ENCODE data around the gene SKAP2.

SKAP2 gene, protein sequence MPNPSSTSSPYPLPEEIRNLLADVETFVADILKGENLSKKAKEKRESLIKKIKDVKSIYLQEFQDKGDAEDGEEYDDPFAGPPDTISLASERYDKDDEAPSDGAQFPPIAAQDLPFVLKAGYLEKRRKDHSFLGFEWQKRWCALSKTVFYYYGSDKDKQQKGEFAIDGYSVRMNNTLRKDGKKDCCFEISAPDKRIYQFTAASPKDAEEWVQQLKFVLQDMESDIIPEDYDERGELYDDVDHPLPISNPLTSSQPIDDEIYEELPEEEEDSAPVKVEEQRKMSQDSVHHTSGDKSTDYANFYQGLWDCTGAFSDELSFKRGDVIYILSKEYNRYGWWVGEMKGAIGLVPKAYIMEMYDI

DNA sequence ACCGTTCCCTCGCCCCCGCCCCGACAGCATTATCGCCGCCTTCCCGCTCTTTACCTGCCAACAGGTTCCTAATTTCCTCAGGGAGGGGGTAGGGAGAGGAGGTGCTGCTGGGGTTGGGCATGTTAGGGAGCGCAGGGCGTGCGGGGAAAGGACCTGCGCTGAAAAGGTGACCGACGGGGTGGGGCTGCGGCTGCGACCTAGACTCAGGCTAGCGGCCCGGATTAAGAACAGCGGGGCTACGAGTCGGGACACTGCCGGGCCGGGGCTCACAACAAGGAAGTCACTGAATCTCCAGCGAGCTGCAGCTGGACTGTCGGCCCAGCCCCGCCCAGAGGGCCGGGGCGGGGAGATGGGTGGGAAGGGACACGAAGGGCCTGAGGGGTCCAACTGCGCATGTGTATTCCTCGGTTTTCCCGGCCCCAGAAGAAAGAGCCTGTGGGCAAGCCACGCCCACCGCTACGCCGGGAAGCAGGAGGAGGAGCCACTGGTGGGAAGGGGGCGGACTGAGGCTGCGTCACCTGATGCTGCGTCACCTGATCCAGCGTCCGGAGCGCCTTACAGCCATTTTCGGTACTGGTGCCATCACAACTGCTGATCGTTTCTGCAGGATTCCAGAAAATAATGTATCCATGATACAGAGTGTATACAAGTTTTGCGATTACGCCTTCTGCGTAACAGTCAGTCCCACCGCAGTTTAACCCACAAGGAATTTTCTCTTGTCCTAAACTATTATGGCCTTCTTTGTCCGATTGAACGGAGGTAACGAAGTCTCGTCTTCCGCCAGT is at the start of gene SKAP2:
Gene SKAP2 (minus strand): TSS at position 282 of the 785 bp plus-strand sequence. CDS start 161 bp downstream, at position 121.
- peak; percentile 95 to 97 for DNase-seq (ENCODE audit: low read depth in 2 of 2)

DNA sequence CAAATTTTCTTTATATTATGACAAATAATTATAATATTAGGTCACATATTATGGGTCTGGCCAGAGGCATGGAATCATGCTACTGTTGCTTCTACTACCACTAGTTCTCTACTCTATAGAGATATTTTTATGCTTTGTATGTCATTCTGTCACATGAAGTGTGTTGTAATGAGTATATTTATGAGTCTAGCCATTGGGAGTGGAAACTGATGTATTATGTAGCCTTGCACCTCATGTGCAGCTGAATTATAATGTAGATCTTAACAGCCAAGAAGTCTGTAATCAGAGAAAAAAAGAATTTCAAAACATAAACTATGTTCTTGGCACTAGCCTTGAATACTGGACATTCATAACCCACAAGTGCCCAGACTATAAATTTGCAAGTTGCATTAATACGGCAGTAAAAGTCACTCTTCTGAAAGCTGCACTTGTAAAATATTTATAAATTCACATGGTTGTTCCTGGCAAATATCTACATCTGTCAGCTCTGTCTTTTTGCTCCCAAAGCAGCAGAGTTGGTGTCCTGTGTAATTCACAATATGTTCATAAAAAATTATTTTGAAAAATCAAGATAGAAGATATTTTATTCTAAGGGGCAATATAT is 48.6 kb upstream of the SKAP2 start:
- no peak for DNase-seq (ENCODE audit: low read depth in 2 of 2)

GRCh38 chr7:26912338-26912737 is 47.9 kb upstream of the SKAP2 start:
- DNase-seq (ENCODE audit: low read depth in 2 of 2): no peak

GRCh38 chr7:26910221-26910620 is 45.8 kb upstream of the SKAP2 start:
- no peak for DNase-seq (ENCODE audit: low read depth in 2 of 2)

GRCh38 chr7:26900251-26900650 is 35.9 kb upstream of the SKAP2 start:
- no peak for DNase-seq (ENCODE audit: low read depth in 2 of 2)

GRCh38 chr7:26899519-26899918 is 35.1 kb upstream of the SKAP2 start:
- DNase-seq (ENCODE audit: low read depth in 2 of 2): no peak

DNA sequence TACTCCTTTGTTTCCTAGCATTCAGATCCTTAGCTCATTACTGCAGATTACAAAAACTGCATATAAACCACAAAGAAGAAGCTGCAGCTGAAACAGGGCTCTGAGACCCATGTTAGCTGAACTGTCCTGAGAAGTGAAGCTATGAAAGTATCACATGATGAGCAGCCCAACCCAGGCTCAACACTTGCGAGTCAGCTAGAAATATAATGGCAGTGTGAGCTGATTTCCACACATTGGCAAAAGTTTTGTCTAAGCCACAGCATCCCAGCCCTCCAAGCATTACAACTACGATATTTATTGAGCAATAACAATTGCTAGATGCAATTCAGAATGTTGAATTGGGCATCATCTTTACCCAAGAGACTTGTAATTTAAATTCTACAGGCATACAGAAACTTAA is 34.5 kb upstream of the SKAP2 start:
- no peak for DNase-seq (ENCODE audit: low read depth in 2 of 2)

DNA sequence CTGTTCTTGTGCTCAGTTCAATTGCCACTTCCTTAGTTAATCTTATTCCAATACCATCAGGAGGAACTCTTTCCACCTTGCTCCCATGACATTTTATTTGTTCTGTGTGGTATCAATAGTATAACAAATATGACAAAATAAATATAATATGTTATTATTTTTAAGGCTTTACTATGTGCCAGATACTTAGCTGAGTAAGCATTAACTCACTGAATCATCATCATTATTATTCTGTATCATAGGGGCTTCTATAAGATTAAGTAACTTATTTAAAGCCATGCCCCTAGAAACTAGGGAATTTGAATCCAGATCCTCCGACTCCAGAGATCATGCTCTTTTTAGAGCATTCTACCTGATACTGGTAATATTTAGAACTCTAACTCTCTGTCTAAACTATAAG is 33.5 kb upstream of the SKAP2 start:
- DNase-seq (ENCODE audit: low read depth in 2 of 2): no peak

GRCh38 chr7:26891400-26892350 is 27.3 kb upstream of the SKAP2 start:
- no peak for DNase-seq (ENCODE audit: low read depth in 2 of 2)

DNA sequence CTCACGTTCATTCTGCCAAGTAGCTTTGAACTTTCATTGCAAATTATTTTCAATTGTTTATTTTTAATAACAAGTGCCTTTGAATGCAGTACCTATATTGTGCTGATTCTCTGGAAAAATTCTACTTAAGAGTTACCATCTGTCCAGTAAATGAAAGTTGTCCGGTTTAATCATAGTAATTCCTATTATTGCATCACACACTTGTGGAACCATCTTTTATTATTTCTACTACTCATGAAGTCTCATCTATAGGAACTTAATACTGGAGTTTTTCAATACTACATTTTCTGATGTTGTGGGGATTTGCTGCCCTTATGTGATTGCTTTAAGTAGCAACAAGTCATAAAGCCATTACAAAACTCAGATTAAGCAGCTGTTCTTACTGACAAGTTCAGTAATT is 16.5 kb upstream of the SKAP2 start:
- no peak for DNase-seq (ENCODE audit: low read depth in 2 of 2)

DNA sequence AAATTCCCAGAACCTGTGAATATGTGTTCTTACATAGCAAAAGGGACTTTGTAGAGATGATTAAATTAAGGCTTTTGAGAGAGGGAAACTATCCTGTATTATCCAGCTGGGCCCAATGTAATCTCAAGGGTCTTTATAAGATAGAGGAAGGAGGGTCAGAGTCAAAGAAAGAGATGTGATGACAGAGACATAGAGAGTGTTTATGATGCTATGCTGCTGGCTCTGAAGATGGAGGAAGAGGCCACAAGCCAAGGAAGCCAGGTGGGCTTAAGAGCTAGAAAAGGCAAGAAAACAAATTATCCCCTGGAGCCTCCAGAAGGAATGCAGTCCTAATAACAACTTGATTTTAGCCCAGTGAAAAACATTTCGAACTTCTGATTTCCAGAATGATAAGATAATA is 15.3 kb upstream of the SKAP2 start:
- no peak for DNase-seq (ENCODE audit: low read depth in 2 of 2)

DNA sequence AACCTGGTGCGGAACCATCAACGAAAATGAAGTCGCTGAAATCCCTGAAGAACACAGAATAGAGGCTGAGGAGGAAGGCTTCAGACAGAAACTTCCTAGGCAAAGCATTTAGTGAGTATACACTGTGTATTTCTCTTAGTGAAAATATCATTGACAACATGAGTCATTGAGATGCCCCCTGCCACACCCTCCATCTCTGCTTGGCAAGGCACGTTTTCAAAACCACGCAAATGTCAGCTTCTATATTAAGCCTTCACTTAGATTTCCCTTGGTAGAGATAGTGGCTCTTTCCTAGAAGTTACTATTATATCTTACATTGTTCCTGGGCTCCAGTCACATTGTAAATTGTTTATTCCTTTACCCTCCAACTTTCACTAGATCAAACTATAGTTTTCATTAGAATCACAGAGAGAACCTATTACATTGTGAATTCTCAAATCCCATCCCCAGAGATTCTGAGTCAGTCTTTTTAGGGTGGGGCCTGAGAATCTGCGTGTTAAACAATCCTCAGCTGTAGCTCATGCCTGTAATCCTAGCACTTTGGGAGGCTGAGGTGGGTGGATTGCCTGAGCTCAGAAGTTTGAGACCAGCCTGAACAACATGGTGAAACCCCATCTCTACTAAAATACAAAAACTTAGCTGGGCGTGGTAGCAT is 4.6 kb upstream of the SKAP2 start:
- DNase-seq (ENCODE audit: low read depth in 2 of 2): no peak

DNA sequence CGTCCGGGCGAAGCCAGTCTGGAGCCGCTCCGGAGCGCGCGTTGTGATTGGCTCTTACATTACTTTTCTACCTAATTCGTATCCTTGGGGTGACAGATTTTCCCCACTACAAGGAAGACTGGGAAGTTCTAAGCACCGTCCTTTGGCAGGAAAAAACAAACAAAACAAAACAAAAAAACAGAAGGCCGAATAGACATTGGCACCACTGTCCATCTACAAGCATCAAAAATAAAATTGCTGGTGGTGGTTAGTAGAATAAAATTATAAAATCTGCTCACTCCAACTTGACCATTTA is 651 bp upstream of the SKAP2 start:
- DNase-seq (ENCODE audit: low read depth in 2 of 2): no peak

DNA sequence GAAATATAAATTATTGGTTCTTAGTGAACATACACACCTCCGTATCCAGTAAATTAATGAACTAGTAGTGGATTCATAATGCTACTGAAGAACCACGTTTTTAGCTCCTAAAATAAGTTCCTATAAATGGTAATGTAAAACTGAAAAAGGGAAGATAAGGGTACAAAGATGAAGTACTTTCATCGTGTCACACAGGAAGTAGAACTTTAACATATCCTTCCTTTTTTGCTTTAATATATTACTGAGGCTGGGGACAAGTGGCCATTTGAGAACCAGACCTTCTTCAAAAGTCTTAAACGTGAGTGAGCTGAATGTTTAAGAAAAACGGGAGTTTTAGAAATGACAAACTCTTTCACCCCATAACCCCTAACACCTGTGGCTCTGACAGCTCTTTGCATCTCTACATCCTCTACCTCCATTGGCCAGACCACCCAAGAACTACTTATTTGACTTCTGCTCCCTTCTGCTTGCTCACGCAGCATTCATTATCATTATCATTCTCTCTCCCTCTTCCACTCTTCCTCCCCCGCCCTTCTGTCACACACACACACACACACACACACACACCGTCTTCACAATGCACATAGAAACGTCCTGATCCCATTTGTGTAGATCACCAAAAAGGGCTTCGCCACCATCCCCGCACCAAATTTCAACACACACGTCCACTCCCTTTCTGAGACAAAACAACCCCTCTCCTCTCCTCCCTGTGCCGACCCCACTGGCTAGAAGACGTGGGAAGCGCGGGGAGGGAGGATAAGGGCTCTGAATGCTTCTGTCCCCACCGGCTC is 677 bp downstream of the SKAP2 start:
- DNase-seq (ENCODE audit: low read depth in 2 of 2): no peak

- no peak for DNase-seq (ENCODE audit: low read depth in 2 of 2)
These were observed 1.6 kb downstream of the SKAP2 start for GRCh38 chr7:26862834-26863233.

DNA sequence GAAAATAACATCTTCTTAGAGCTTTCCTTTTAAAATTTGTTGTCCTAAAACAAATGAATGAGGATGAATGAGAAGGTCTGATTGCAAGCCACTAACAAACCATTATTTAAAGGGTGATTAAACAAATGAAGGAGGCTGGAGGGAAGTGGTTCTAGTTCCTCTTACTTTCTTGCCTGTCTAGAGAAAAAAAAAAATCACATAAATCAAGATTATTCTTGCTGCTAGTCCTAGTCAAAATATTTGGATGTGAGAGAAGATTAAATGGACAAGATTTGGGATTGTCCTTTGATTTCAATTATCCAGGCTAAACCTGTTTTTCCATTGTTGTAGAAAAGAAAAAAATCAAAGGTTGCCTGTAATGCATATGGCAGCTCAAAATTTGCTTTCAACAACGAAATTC is 3.3 kb downstream of the SKAP2 start:
- DNase-seq (ENCODE audit: low read depth in 2 of 2): no peak

- DNase-seq (ENCODE audit: low read depth in 2 of 2): no peak
These were observed 4.0 kb downstream of the SKAP2 start for GRCh38 chr7:26860361-26860760.

GRCh38 chr7:26859720-26860119 is 4.7 kb downstream of the SKAP2 start:
- DNase-seq (ENCODE audit: low read depth in 2 of 2): no peak

- DNase-seq (ENCODE audit: low read depth in 2 of 2): no peak
These were observed 5.7 kb downstream of the SKAP2 start for GRCh38 chr7:26858735-26859134.

- DNase-seq (ENCODE audit: low read depth in 2 of 2): no peak
These were observed 6.1 kb downstream of the SKAP2 start for GRCh38 chr7:26858241-26858715.

All from fibroblast of skin of left biceps (primary cell).